8988T (cell line): ENCODE results near the gene CD99L2.

ENCODE experiments used
- DNase-seq: peaks from one replicate; pipeline ENCODE4 v3.0.0; 2011

CD99L2 gene

DNA sequence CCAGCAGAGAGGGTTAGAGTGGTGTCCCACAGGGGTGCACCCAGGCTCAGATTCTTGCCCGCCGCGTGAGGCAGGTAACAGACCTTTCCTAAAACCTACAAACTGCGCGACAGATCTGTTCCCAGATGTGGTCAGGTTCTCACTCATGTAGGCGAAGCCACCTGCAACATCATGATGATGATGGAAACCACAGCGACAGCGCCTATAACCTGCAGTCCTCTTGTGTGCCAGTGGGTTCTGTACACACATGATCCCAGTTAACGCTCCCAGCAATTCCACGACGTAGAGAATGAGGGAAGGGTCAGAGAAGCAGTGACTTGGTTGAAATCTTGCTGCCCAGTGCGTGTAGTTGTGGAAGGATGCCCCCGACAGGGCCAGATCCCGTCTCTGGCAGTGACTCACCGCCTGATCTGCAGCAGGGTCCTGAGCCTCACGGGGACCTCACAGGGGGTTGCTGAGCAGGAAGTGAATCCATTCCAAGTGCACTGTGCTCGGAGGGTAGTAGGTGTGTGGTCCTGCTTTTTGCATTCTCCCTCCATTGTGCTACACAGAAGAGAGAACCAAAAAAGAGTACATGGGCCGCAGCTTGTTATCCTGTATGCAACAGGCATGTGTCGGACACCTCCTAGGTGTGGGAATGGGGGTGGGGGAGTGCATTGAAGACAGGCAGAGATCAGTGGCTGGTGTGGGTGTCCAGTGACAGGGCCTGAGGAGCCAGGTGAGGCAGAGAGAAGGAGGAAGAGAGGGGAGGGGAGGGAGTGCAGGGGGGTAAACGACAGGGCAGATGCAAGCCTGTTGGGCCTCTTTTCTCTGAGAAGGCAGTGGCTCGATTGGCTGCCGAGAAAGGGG is 138.7 kb downstream of the CD99L2 start:
- DNase-seq, result no peak

DNA sequence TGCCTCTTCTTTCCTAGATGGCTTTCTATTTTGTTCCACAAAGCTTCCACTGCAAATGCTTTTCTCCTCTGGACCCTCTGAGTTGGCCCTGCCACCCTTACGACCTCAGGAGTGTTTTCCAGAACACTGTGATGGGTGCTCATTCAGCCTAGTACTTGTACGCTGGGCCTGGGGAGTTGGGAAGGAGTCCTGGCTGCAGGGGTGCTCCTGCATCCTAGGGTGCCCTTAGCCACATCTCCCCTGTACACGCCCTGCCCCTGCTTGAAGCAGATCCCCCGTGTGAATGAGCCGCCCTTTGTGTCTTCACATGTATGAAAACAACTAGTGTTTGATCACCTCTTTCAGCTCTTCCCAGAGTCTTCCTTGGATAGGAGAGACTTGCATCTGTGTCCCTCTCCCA is 141.1 kb downstream of the CD99L2 start:
- DNase-seq, result no peak

DNA sequence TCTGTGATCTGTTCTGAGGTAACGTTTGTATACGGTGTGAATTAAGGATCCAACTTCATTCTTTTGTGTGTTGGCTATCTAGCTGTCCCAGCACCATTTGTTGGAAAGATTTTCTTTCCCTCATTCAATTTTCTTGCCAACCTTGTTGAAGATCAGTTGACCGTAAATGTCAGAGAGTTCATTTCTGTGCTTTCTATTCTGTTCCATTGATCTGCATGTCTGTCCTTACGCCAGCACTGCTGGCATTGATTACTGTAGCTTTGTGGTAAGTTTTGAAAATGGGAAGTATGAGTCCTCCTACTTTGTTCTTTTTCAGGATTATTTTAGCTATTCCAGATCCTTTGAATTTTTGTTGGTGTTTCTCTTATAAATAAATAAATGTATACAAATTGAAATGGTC is 144.5 kb downstream of the CD99L2 start:
- no peak for DNase-seq

GRCh38 chrX:150753357-150753756 is 145.1 kb downstream of the CD99L2 start:
- DNase-seq, result no peak

DNA sequence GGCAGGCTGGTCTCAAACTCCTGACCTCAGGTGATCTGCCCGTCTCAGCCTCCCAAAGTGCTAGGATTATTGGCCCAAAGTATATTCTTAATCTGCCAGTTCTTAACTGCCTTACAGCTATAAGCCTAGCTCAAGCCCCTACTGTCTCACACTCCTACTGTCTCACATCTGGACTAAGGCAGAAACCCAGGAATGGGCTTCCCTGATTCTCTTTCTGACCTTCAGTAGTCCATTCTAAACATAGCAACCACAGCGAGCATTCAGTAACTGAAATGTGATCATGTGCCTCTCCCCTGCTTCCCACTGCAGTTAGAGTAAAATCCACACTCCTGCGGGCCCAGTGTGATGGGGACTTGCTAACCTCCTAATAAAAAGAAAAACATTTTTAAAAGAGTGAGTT is 146.3 kb downstream of the CD99L2 start:
- no peak for DNase-seq

DNA sequence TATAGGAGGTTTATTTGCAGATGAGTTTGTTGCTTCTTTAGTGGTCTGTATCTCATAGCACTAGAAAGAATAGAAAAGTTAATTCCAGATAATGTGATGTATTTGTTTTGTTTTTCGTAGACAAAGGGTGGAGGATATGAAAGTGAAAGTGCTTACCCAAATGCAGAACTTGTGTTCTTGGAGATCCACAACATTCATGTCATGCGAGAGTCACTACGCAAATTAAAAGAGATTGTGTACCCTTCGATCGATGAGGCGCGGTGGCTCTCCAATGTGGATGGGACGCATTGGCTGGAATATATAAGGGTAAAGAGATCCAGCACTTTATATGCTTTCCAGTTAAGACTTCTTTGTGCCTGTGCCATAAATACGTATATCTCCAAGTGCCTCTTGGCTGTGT is 162.0 kb downstream of the CD99L2 start:
- DNase-seq, result no peak

DNA sequence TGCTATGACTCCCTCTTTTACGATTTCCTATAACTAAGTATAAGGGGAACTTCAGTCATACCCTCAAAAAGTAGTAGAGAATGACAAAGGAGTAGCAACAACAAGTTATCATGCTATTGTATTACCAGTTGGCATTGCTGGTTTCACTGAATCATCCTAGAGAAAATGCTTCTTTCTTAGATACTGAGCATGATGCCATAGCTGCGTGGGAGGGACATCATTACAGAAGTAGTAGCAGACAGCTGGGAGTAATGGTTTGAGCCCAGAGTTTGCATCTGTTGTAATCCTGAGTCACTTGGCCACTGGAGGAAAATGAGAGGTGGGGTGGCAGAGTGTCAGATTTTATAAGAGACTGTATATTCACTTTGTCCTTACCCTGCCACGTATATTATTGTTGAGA is 166.7 kb downstream of the CD99L2 start:
- no peak for DNase-seq

DNA sequence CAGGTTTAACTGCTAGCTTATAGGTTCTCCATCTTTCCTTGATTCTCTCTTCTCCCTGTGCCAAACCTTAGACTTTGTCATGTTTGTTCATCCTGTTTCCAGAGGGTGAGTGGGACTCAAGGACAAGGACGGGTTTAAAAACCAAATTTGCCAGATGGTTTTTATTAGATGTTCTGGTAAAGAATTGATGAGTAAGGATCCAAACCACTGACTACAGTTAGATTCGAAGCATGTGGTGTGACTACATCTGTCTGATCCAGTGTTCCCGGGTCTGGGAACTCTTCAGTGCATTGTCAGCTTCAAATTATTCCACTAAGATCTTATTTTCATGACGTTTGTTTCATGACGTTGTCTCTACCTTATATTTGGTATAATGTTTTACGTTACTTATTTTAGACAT is 167.7 kb downstream of the CD99L2 start:
- no peak for DNase-seq

DNA sequence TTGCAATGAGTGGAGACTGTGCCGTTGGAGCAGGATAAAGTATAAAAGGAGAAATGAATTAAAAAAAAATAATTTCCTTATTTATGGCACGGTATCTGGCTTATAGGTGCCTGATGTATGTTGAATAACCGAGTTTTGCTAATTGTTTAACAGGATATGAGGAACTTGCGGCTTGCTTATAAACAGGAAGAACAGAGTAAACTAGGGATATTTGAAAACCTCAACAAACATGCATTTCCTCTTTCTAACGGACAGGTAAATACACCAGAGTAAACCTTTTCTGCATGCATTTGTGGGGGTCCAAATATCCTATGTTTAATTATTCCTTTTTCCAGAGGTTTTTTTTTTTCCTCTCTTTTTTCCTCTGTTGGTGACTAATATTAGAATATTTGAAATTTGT is 168.5 kb downstream of the CD99L2 start:
- DNase-seq, result no peak

DNA sequence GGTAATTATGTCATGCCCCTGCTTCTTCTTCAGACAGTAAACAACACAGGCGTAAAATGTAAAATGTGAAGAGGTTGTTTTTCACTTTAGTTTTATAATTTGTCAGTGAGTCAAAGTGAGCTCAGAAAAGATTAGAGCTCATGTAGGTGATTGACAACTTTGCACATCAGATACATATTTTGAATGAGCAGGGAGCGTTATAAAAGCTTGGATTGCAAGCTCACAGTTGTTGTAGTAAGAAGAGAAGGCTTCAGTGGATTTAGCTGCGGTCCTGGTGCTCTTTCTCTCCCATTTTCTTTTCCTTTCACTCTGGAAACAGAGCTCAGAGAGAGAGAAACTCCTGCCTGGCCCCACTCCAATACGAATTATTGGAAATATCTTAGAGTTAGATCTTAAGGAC is 178.8 kb downstream of the CD99L2 start:
- DNase-seq, result no peak
